ENCODE measurements around the gene BECN2.

The BECN2 gene

DNA sequence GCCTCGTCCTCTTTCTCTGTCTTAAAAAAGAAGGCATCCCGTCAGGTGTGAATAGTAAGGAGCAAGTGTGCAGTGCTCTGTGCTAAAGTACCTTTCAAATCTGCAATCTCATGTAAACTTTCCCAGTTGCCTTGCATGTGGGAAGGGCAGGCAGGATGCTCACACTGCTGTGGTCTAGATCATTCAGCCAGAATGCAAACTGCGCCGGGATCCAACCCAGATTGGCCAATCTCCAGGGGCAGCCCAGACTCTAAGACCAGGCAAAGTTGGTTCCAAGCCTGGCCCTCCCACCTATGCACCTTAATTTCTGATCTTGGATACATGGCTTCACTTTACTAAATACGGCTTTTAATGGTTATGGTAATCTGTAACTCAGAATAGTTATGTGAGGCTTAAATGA is 44.5 kb downstream of the BECN2 start:
- no peaks in the 10 kb centered on the region for H3K36me3 ChIP-seq (ENCODE audit: low read length)
- no peaks in the 10 kb centered on the region for H3K9me3 ChIP-seq (ENCODE audit: insufficient read depth, low read length)
- H2AFZ ChIP-seq (ENCODE audit: low read depth, low read length, severe bottlenecking): no peak overlapping the region
- TF ChIP-seq, protein P1, sequence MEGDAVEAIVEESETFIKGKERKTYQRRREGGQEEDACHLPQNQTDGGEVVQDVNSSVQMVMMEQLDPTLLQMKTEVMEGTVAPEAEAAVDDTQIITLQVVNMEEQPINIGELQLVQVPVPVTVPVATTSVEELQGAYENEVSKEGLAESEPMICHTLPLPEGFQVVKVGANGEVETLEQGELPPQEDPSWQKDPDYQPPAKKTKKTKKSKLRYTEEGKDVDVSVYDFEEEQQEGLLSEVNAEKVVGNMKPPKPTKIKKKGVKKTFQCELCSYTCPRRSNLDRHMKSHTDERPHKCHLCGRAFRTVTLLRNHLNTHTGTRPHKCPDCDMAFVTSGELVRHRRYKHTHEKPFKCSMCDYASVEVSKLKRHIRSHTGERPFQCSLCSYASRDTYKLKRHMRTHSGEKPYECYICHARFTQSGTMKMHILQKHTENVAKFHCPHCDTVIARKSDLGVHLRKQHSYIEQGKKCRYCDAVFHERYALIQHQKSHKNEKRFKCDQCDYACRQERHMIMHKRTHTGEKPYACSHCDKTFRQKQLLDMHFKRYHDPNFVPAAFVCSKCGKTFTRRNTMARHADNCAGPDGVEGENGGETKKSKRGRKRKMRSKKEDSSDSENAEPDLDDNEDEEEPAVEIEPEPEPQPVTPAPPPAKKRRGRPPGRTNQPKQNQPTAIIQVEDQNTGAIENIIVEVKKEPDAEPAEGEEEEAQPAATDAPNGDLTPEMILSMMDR (IDR thresholded peaks at IDR 0.05; ENCODE audit: insufficient read depth, low read length, poor library complexity, severe bottlenecking): no peak
- no peak for TF ChIP-seq EZH2phosphoT487 (conservative IDR thresholded peaks at IDR 0.05; ENCODE audit: low read length)
- no peaks in the 10 kb centered on the region for H3K27me3 ChIP-seq (ENCODE audit: low read length)
- no peaks in the 10 kb centered on the region for H4K20me1 ChIP-seq (ENCODE audit: low read depth, low read length)
- H3K9me2 ChIP-seq (replicated peaks; ENCODE audit: insufficient read depth, low read length): no peaks in the 10 kb centered on the region
- no peak overlapping the region for H3K9ac ChIP-seq (ENCODE audit: low read length)
- H3K79me2 ChIP-seq (ENCODE audit: insufficient read depth, low read length): no peaks in the 10 kb centered on the region
- H3K4me2 ChIP-seq (ENCODE audit: low read depth, low read length, poor library complexity, severe bottlenecking): no peak overlapping the region
- no peak overlapping the region for H3K4me3 ChIP-seq (ENCODE audit: insufficient read depth, low read length, poor library complexity, severe bottlenecking)
- H3K27ac ChIP-seq (ENCODE audit: low read depth, low read length): no peak overlapping the region
- no peaks in the 10 kb centered on the region for H3F3A ChIP-seq (ENCODE audit: insufficient read depth)

DNA sequence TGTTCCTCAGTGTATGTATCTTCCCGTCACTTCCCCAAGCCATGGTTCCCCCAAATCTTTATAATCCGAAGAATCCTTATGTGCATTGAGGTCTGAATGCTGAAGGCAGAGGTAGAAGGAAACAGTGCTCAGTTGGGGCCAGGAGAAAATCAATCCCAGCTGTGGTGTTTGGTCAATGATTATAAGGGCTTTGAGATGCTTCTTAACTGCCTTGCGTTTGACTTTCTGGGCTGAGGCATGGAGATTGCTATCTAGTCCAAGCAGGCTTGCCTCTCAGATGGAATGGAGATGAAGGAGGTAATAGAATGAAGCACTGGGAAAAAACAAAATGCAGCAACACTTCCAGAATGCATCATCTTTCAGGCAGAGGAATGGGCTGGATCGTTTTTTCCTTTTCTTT is 44.9 kb downstream of the BECN2 start:
- no peaks in the 10 kb centered on the region for H3K36me3 ChIP-seq (ENCODE audit: low read length)
- H4K20me1 ChIP-seq (ENCODE audit: low read depth, low read length): no peaks in the 10 kb centered on the region
- no peaks in the 10 kb centered on the region for H3K9me2 ChIP-seq (replicated peaks; ENCODE audit: insufficient read depth, low read length)
- no peaks in the 10 kb centered on the region for H3K9me3 ChIP-seq (ENCODE audit: insufficient read depth, low read length)
- no peak overlapping the region for H2AFZ ChIP-seq (ENCODE audit: low read depth, low read length, severe bottlenecking)
- H3F3A ChIP-seq (ENCODE audit: insufficient read depth): no peaks in the 10 kb centered on the region
- H3K9ac ChIP-seq (ENCODE audit: low read length): no peak overlapping the region
- H3K27ac ChIP-seq (ENCODE audit: low read depth, low read length): no peak overlapping the region
- no peak overlapping the region for H3K4me2 ChIP-seq (ENCODE audit: low read depth, low read length, poor library complexity, severe bottlenecking)
- TF ChIP-seq, protein P1 (IDR thresholded peaks at IDR 0.05; ENCODE audit: insufficient read depth, low read length, poor library complexity, severe bottlenecking): no peak
- no peak for TF ChIP-seq EZH2phosphoT487 (conservative IDR thresholded peaks at IDR 0.05; ENCODE audit: low read length)
- H3K4me3 ChIP-seq (ENCODE audit: insufficient read depth, low read length, poor library complexity, severe bottlenecking): no peak overlapping the region
- no peaks in the 10 kb centered on the region for H3K79me2 ChIP-seq (ENCODE audit: insufficient read depth, low read length)
- H3K27me3 ChIP-seq (ENCODE audit: low read length): no peaks in the 10 kb centered on the region

DNA sequence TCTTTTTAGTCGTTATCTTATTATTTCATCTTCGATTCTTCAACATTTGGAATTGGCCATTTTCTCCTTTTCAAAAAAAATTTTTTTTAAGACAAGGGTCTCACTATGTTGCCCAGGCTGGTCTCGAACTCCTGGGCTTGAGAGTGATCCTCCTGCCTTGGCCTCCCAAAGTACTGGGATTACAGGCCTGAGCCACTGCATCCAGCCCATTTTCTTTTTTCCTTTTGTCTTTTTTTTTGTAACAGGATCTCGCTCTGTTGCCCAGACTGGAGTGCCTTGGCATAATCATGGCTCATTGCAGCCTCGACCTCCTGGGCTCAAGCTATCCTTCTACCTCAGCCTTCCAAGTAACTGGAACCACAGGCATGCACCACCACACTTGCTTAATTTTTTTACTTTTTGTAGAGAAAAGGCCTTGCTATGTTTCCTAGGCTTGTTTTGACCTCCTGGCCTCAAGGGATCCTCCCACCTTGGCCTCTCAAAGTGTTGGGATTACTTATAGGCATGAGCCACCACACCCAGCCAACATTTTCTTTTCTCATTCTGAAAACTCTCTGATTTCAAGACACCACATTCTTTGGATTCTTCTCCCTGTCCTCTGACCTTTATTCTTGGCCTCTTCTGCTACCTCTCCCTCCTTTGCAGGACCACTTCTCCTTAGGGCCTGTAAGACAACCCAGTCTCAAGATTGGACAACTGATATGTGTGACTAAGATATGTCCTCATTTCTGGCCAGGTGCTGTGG is 47.4 kb downstream of the BECN2 start:
- H3F3A ChIP-seq (ENCODE audit: insufficient read depth): no peaks in the 10 kb centered on the region
- H3K27ac ChIP-seq (ENCODE audit: low read depth, low read length): no peak overlapping the region
- H4K20me1 ChIP-seq (ENCODE audit: low read depth, low read length): no peaks in the 10 kb centered on the region
- TF ChIP-seq EZH2phosphoT487 (conservative IDR thresholded peaks at IDR 0.05; ENCODE audit: low read length): no peak
- TF ChIP-seq, protein P1 (IDR thresholded peaks at IDR 0.05; ENCODE audit: insufficient read depth, low read length, poor library complexity, severe bottlenecking): no peak
- H3K9me2 ChIP-seq (replicated peaks; ENCODE audit: insufficient read depth, low read length): no peaks in the 10 kb centered on the region
- no peak overlapping the region for H2AFZ ChIP-seq (ENCODE audit: low read depth, low read length, severe bottlenecking)
- no peaks in the 10 kb centered on the region for H3K27me3 ChIP-seq (ENCODE audit: low read length)
- no peak overlapping the region for H3K4me3 ChIP-seq (ENCODE audit: insufficient read depth, low read length, poor library complexity, severe bottlenecking)
- H3K9me3 ChIP-seq (ENCODE audit: insufficient read depth, low read length): no peaks in the 10 kb centered on the region
- no peak overlapping the region for H3K9ac ChIP-seq (ENCODE audit: low read length)
- H3K4me2 ChIP-seq (ENCODE audit: low read depth, low read length, poor library complexity, severe bottlenecking): no peak overlapping the region
- H3K79me2 ChIP-seq (ENCODE audit: insufficient read depth, low read length): no peaks in the 10 kb centered on the region
- H3K36me3 ChIP-seq (ENCODE audit: low read length): no peaks in the 10 kb centered on the region
